Kidney epithelial cell (primary cell): ENCODE data around the gene LARGE1. TPM values are rescaled to one million over a fixed set of nuclear protein-coding genes. Genes with fewer than 3 reads are reported as not detected.

Experiments
- DNase-seq: peaks from one replicate; pipeline ENCODE4 v3.0.0-alpha.2; 2010; ENCODE audit warnings: low read depth
- H3K27me3 ChIP-seq: 2 replicates; pipeline ENCODE4 v1.6.0; 2011; ENCODE audit warnings: low read length; ENCODE audit not compliant: control insufficient read depth, insufficient read depth
- H3K36me3 ChIP-seq: 2 replicates; pipeline ENCODE4 v1.5.1; 2011; ENCODE audit warnings: low read length; ENCODE audit not compliant: control insufficient read depth, insufficient read depth
- H3K4me3 ChIP-seq: 2 replicates; pipeline ENCODE4 v1.5.1; 2011; ENCODE audit warnings: low read depth, mild to moderate bottlenecking, control low read depth, low read length
- CTCF ChIP-seq: IDR thresholded peaks from 2 replicates; pipeline ENCODE4 v1.5.1; 2011; ENCODE audit warnings: mild to moderate bottlenecking, moderate library complexity, low read length, control low read depth, inconsistent platforms; ENCODE audit not compliant: insufficient read depth, poor library complexity, severe bottlenecking
- total RNA-seq: library from RNA; depleted of rRNA; stranded (reverse); fragments of >200 nt; gene quantifications from 2 replicates; pipeline ENCODE4 v1.2.3, GENCODE V29; 2015

LARGE1 gene
- total RNA-seq, 1 donor from 2014 or later, result 17.8 TPM

DNA sequence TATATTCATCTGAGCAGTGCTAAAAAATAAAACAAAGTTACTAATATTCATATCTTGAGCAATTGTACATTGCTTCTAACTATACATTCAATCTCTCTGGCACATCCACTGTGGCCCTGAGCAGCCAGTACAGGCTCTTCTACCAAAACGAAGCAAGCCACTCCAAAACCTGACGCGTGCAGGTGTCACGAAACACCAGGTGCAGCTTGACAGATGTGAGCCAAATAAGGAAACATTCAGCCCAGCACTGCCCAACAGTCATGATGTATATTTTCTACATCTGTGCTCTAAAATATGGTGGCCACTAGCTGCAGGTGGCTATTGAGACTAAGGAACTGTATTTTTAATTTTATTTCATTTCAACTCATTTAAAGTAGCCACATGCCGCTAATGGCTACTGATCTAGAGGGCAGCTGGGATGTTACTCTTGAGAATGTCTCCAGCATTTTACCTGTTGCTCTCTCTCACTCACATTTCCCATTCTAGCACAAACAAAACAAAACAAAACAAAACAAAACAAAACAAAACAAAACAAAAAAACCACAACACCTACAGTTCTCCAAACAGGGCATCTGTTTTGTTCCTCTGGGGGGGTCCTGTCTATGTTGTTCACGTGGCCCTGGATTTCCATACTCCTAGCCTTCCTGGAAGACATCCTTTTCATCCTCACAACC lies 77.7 kb downstream of the LARGE1 start:
- Histone ChIP-seq H3K27me3 (no peaks in the 10 kb centered on the region), H3K4me3 (no peak overlapping the region), H3K36me3 (no peaks in the 10 kb centered on the region)
- TF ChIP-seq CTCF, result no peak
- no peak for DNase-seq

GRCh38 chr22:33842006-33842354 lies 78.3 kb downstream of the LARGE1 start:
- TF ChIP-seq CTCF, result no peak
- no peak overlapping the region for H3K4me3 ChIP-seq
- no peaks in the 10 kb centered on the region for H3K36me3 ChIP-seq
- DNase-seq, result no peak
- H3K27me3 ChIP-seq, result no peaks in the 10 kb centered on the region

DNA sequence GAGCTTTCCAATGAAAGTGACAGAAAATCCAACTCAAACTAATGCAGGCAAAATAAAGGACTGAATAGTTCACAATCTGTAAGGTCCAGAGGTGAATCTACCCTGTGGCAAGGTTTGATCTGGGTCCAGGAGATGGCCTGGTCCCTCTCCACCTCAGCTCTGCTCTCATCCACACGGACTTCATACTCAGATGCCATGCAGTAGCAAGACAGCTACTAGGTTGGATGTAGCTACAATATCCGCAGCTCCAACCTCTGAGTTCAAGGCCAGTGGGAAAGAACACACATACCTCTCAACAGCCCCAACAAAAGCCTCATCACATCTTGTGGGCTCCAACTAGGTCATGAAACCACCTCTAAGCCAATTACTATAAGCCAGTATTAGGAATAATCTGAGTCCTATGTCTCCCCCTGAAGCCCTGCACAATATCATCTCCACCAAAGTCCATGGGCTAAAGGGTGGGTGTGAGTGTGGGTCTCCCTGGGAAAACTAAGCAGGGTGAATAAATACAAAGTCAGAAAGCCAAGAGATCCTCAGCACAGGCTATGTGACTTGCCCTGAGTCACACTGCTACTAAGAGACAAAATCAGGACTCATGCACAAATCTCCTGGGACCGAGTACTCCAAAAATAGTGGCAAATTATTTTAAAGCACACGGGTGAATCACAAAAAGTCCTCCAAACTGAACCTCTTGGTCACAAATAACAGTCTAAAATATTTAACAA lies 78.8 kb downstream of the LARGE1 start:
- Histone ChIP-seq H3K36me3 (no peaks in the 10 kb centered on the region), H3K4me3 (no peak overlapping the region), H3K27me3 (no peaks in the 10 kb centered on the region)
- DNase-seq, result no peak
- no peak for TF ChIP-seq CTCF

GRCh38 chr22:33838644-33839043 lies 81.6 kb downstream of the LARGE1 start:
- Histone ChIP-seq H3K36me3 (no peaks in the 10 kb centered on the region), H3K27me3 (no peaks in the 10 kb centered on the region), H3K4me3 (no peak overlapping the region)
- no peak for TF ChIP-seq CTCF
- DNase-seq, result no peak

- Histone ChIP-seq H3K4me3 (no peak overlapping the region), H3K27me3 (no peaks in the 10 kb centered on the region), H3K36me3 (no peaks in the 10 kb centered on the region)
- TF ChIP-seq CTCF, result no peak
- no peak for DNase-seq
Measured at GRCh38 chr22:33837826-33838225, 82.5 kb downstream of the LARGE1 start.
